ENCODE results near the gene LIME1. TPM values are rescaled to one million over a fixed set of nuclear protein-coding genes. Genes with fewer than 3 reads are reported as not detected.

The LIME1 gene, protein sequence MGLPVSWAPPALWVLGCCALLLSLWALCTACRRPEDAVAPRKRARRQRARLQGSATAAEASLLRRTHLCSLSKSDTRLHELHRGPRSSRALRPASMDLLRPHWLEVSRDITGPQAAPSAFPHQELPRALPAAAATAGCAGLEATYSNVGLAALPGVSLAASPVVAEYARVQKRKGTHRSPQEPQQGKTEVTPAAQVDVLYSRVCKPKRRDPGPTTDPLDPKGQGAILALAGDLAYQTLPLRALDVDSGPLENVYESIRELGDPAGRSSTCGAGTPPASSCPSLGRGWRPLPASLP
- total RNA-seq (10.1 and 19.2 TPM in 2 replicates), polyA plus RNA-seq (7.0 and 17.4 TPM in 2 replicates)

DNA sequence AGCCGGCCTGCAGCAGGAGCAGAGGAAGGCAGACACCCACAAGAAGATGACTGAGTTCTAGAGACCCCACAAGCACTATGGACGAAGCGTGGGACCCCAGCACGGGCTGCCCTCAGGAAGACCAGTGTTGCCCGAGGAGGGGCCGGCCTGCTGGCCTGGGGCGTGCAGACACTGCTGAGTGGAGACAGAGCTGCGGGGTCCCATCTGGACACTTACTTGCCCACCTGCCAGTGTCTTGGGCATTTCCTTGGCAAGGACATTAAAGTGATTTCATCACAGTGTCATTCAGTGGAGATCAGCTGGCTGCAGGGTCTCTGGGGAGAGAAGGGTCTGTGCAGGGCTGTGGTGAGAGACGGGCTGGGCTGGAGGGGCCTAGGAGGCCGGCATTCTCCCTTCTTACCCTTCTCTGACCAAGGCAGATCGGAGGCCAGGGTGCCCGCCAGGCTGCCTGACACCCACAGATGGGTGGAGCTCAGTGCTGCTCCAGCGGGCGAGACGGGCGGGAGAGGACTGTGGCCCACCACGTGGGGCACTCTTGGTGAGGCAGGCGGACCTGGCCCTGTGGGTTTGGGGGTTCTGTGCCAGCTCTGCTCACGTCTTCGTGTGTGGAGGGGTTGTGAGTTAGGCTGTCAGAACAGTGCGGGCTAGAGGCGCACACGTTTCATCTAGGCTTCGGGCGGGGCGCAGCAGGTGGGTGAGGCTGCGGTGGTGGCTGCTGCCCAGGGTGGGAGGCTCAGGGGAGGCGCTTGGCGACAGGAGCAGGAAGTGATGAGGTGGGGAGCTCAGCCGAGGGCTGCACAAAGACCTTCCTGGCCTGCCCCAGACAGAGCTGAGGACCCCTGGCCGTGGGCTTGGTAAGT lies at the start of gene LIME1:
TSS of gene LIME1 (plus strand) at position 806 of the 860 bp plus-strand sequence. CDS start 886 bp downstream, outside the sequence.
- no peak within 1 kb of the TSS for H3K4me3 ChIP-seq
- H3K4me1 ChIP-seq (ENCODE audit: low read depth): peaks cover 12% of the 10 kb centered on the region
- no peak within 1 kb of the TSS for H3K27ac ChIP-seq
- H3K36me3 ChIP-seq: peaks cover 8% of the 10 kb centered on the region
- no peak for DNase-seq (ENCODE audit: low read depth in 1 of 2, low spot score in 1 of 2)
- no peaks in the 10 kb centered on the region for H3K27me3 ChIP-seq
- TF ChIP-seq, protein P1, sequence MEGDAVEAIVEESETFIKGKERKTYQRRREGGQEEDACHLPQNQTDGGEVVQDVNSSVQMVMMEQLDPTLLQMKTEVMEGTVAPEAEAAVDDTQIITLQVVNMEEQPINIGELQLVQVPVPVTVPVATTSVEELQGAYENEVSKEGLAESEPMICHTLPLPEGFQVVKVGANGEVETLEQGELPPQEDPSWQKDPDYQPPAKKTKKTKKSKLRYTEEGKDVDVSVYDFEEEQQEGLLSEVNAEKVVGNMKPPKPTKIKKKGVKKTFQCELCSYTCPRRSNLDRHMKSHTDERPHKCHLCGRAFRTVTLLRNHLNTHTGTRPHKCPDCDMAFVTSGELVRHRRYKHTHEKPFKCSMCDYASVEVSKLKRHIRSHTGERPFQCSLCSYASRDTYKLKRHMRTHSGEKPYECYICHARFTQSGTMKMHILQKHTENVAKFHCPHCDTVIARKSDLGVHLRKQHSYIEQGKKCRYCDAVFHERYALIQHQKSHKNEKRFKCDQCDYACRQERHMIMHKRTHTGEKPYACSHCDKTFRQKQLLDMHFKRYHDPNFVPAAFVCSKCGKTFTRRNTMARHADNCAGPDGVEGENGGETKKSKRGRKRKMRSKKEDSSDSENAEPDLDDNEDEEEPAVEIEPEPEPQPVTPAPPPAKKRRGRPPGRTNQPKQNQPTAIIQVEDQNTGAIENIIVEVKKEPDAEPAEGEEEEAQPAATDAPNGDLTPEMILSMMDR (IDR thresholded peaks at IDR 0.05; ENCODE audit: low read depth, low read length): no peak
- no peaks in the 10 kb centered on the region for H3K9me3 ChIP-seq (ENCODE audit: low read depth)

DNA sequence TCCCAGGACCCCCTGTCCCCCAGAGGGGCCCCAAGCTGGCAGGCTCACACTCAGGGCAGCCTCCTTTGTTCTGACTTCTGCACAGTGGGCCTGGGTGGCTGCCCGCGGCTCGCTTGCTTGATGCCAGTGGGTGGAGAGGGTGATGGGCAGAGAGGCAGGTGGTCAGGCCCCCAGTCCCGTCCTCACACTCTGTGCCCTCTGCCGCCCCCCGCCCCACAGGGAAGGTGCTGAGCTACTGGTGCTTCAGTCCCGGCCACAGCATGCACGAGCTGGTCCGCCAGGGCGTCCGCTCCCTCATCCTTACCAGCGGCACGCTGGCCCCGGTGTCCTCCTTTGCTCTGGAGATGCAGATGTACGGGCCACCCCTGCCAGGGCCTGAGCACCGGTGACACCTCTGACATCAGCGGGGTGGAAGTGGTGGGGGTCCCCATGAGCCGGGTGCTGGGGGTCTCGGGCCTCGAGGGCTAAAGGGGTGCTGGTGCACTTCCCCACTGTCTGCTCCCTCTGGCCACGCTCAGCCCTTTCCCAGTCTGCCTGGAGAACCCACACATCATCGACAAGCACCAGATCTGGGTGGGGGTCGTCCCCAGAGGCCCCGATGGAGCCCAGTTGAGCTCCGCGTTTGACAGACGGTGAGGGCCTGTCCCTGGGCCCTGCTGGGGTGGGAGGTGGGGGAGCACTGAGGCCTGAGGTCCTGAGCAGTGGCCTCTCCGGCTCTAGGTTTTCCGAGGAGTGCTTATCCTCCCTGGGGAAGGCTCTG lies 48.9 kb upstream of the LIME1 start:
- Histone ChIP-seq H3K27me3 (no peaks in the 10 kb centered on the region), H3K4me3 (no peak overlapping the region), H3K9me3 (ENCODE audit: low read depth) (no peaks in the 10 kb centered on the region), H3K4me1 (ENCODE audit: low read depth) (peaks cover 7% of the 10 kb centered on the region), H3K36me3 (no peaks in the 10 kb centered on the region), H3K27ac (peak overlapping the region; percentile 44)
- TF ChIP-seq, protein P1 (IDR thresholded peaks at IDR 0.05; ENCODE audit: low read depth, low read length): no peak
- DNase-seq (ENCODE audit: low read depth in 1 of 2, low spot score in 1 of 2): no peak

DNA sequence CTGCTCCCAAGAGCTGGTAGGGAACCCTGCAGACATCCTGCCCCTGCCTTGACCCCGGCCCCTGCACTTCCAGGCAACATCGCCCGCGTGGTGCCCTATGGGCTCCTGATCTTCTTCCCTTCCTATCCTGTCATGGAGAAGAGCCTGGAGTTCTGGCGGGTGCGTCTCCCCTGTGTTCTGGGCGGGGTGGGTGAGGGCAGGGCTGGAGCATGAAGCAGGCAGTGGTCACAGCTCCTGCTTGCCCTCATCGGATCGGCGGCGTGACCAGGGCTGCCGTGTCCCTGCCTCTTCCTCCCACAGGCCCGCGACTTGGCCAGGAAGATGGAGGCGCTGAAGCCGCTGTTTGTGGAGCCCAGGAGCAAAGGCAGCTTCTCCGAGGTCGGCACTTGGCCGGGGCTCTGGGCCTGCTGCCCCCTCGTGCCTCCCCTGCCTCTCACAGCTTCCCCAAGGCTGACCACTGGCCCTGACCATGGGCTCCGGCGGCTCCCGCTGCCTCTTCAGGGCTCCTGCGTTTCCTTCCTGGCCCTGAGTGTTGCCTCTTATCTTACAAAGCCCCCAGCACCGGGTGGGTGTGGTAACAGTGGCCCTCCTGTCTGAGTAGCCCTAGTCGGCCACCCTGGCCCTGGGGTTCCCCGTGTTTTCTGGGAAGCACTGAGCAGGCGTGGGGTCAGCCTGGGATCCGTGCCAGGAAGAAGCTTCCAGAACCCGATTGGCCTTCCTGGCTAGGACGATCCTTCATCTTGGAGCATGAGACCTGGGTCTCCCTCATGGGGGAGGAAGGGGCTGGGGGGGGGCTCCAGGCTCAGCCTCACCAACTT lies 48.0 kb upstream of the LIME1 start:
- Histone ChIP-seq H3K4me3 (no peak overlapping the region), H3K4me1 (ENCODE audit: low read depth) (peaks cover 7% of the 10 kb centered on the region), H3K9me3 (ENCODE audit: low read depth) (no peaks in the 10 kb centered on the region), H3K36me3 (no peaks in the 10 kb centered on the region), H3K27me3 (no peaks in the 10 kb centered on the region), H3K27ac (no peak overlapping the region)
- TF ChIP-seq, protein P1 (IDR thresholded peaks at IDR 0.05; ENCODE audit: low read depth, low read length): no peak
- DNase-seq (ENCODE audit: low read depth in 1 of 2, low spot score in 1 of 2): no peak

DNA sequence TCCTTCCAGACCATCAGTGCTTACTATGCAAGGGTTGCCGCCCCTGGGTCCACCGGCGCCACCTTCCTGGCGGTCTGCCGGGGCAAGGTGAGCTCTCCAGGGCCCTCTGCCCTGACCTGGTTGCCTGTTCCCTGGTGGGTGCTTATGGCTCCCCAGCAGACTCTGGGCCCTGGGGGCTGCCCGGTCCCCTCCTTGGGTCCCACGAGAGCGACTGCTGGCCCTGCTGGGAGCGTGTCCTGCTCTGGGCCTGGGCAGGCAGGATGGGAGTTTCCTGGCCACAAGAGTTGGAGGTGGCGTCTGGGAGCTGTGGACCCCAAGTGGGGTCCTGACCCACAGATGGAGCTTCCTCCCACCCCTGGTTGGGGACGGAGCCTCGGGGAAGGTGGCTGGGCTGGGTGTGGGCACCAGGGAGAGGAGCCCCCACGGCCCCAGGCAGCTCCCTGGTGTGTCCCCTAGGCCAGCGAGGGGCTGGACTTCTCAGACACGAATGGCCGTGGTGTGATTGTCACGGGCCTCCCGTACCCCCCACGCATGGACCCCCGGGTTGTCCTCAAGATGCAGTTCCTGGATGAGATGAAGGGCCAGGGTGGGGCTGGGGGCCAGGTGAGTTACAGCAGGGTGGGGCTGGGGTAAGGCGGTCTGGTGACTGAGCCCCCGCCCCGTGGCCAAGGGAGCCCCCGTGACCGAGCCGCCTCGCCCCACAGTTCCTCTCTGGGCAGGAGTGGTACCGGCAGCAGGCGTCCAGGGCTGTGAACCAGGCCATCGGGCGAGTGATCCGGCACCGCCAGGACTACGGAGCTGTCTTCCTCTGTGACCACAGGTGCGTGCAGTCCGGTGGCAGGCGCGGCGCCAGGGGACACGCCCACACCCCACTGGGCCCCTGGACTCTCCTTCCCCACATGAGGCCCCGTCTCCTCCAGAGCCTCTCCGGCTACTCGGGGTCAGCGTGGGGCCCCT lies 47.1 kb upstream of the LIME1 start:
- no peaks in the 10 kb centered on the region for H3K27me3 ChIP-seq
- H3K27ac ChIP-seq: no peak overlapping the region
- peaks cover 7% of the 10 kb centered on the region for H3K4me1 ChIP-seq (ENCODE audit: low read depth)
- no peak for DNase-seq (ENCODE audit: low read depth in 1 of 2, low spot score in 1 of 2)
- no peaks in the 10 kb centered on the region for H3K36me3 ChIP-seq
- no peaks in the 10 kb centered on the region for H3K9me3 ChIP-seq (ENCODE audit: low read depth)
- H3K4me3 ChIP-seq: no peak overlapping the region
- TF ChIP-seq, protein P1 (IDR thresholded peaks at IDR 0.05; ENCODE audit: low read depth, low read length): no peak
